SK-N-MC (cell line): Measurements from ENCODE around the gene ZNF652.

ENCODE experiments used
- EZH2 ChIP-seq: fragments of 200-600 bp; sonication (generic); IDR thresholded peaks from one replicate; pipeline ENCODE4 v1.6.1; 2017; ENCODE audit warnings: antibody characterized with exemption
- FOXP2 ChIP-seq: optimal IDR thresholded peaks from 2 replicates; pipeline ENCODE3; 2011; ENCODE audit warnings: mild to moderate bottlenecking, moderate library complexity; ENCODE audit not compliant: insufficient read depth; ENCODE audit errors: extremely low read length, control extremely low read depth
- POLR2AphosphoS5 ChIP-seq: IDR thresholded peaks from 2 replicates; pipeline ENCODE4 v1.6.1; 2012; ENCODE audit warnings: mild to moderate bottlenecking, low read depth, low read length, borderline replicate concordance

GRCh38 chr17:49249292-49249794 is 112.7 kb downstream of the ZNF652 start:
- TF ChIP-seq EZH2 (no peak), POLR2AphosphoS5 (no peak), FOXP2 (no peak)
